Mesendoderm (in vitro differentiated cells): ENCODE results near the gene TP53I13.
A peak's percentile ranks its signal among the peaks of the same experiment; 100 is the strongest.

Source experiments
- DNase-seq: peaks from one replicate; pipeline ENCODE4 v3.0.0; 2013
- H2AK5ac ChIP-seq: 2 replicates; pipeline ENCODE4 v1.6.1; 2013; ENCODE audit warnings: low read length, inconsistent platforms
- H2BK120ac ChIP-seq: 2 replicates; pipeline ENCODE4 v1.6.1; 2013; ENCODE audit warnings: low read depth, mild to moderate bottlenecking, low read length, moderate library complexity, mixed read lengths
- H2BK15ac ChIP-seq: replicated peaks from 2 replicates; pipeline ENCODE4 v1.6.1; 2013; ENCODE audit warnings: low read depth, mild to moderate bottlenecking, moderate library complexity
- H2BK5ac ChIP-seq: 2 replicates; pipeline ENCODE4 v1.6.1; 2013; ENCODE audit warnings: low read length, inconsistent platforms
- H3K18ac ChIP-seq: 2 replicates; pipeline ENCODE4 v1.6.1; 2013; ENCODE audit warnings: mild to moderate bottlenecking, low read length, mixed read lengths
- H3K23ac ChIP-seq: one replicate; pipeline ENCODE4 v1.6.1; 2013; ENCODE audit warnings: low read length
- H3K27ac ChIP-seq: 2 replicates; pipeline ENCODE4 v1.5.1; 2013; ENCODE audit warnings: low read depth, mild to moderate bottlenecking, inconsistent platforms, low read length, moderate library complexity
- H3K27me3 ChIP-seq: 2 replicates; pipeline ENCODE4 v1.6.1; 2013; ENCODE audit warnings: low read length, control low read depth, mild to moderate bottlenecking, inconsistent platforms; ENCODE audit not compliant: insufficient read depth, poor library complexity
- H3K36me3 ChIP-seq: 2 replicates; pipeline ENCODE4 v1.6.1; 2013; ENCODE audit warnings: low read length, inconsistent platforms; ENCODE audit not compliant: control insufficient read depth, insufficient read depth
- H3K4ac ChIP-seq: one replicate; pipeline ENCODE4 v1.6.1; 2013; ENCODE audit warnings: low read depth, mild to moderate bottlenecking, low read length, moderate library complexity
- H3K4me1 ChIP-seq: 2 replicates; pipeline ENCODE4 v1.6.1; 2013; ENCODE audit warnings: low read depth, low read length, inconsistent platforms; ENCODE audit not compliant: control insufficient read depth
- H3K4me2 ChIP-seq: 2 replicates; pipeline ENCODE4 v1.6.1; 2013; ENCODE audit warnings: low read length
- H3K4me3 ChIP-seq: 2 replicates; pipeline ENCODE4 v1.5.1; 2013; ENCODE audit warnings: mild to moderate bottlenecking, low read length
- H3K56ac ChIP-seq: one replicate; pipeline ENCODE4 v1.6.1; 2013; ENCODE audit warnings: low read length
- H3K79me1 ChIP-seq: 2 replicates; pipeline ENCODE4 v1.6.1; 2013; ENCODE audit warnings: low read length, inconsistent platforms
- H3K79me2 ChIP-seq: 2 replicates; pipeline ENCODE4 v1.6.1; 2013; ENCODE audit warnings: mild to moderate bottlenecking, low read length; ENCODE audit not compliant: control insufficient read depth, insufficient read depth
- H3K9ac ChIP-seq: 2 replicates; pipeline ENCODE4 v1.6.1; 2013; ENCODE audit warnings: low read length, inconsistent platforms
- H4K5ac ChIP-seq: one replicate; pipeline ENCODE4 v1.6.1; 2013; ENCODE audit warnings: low read length
- H4K8ac ChIP-seq: one replicate; pipeline ENCODE4 v1.6.1; 2013; ENCODE audit warnings: low read depth, mild to moderate bottlenecking, control low read depth, low read length, moderate library complexity
- WGBS: extraction: QIAGEN DNeasy Blood & Tissue Kit; methylation state at CpG from one replicate; pipeline ENCODE4 v1.1.7; 2013; ENCODE audit warnings: low lambda C conversion rate, missing lambda C conversion rate; ENCODE audit not compliant: insufficient coverage; ENCODE audit errors: extremely low coverage; 5-methylcytosine and 5-hydroxymethylcytosine counted together

The TP53I13 gene

GRCh38 chr17:29582254-29582765 lies 13.8 kb downstream of the TP53I13 start:
- H3K18ac ChIP-seq, result no peak overlapping the region
- H4K5ac ChIP-seq, result no peak overlapping the region
- H3K4me2 ChIP-seq, result no peak overlapping the region
- no peak overlapping the region for H2BK15ac ChIP-seq
- no peak overlapping the region for H4K8ac ChIP-seq
- H2BK120ac ChIP-seq, result no peak overlapping the region
- H3K4me1 ChIP-seq, result peaks cover 10% of the 10 kb centered on the region
- peaks cover 15% of the 10 kb centered on the region for H3K79me1 ChIP-seq
- H2AK5ac ChIP-seq, result no peak overlapping the region
- no peak overlapping the region for H3K23ac ChIP-seq
- no peak for DNase-seq
- H3K4ac ChIP-seq, result no peak overlapping the region
- no peak overlapping the region for H3K9ac ChIP-seq
- H3K79me2 ChIP-seq, result peaks cover 10% of the 10 kb centered on the region
- H3K56ac ChIP-seq, result no peak overlapping the region
- H3K4me3 ChIP-seq, result no peak overlapping the region
- no CpG with 5 or more reads among the region's 10 CpGs for WGBS
- no peak overlapping the region for H3K27ac ChIP-seq
- no peak overlapping the region for H2BK5ac ChIP-seq
- H3K36me3 ChIP-seq, result no peaks in the 10 kb centered on the region
- no peaks in the 10 kb centered on the region for H3K27me3 ChIP-seq

GRCh38 chr17:29582772-29583171 lies 14.3 kb downstream of the TP53I13 start:
- H2BK15ac ChIP-seq, result no peak overlapping the region
- no peak overlapping the region for H3K9ac ChIP-seq
- H2BK120ac ChIP-seq, result no peak overlapping the region
- no peaks in the 10 kb centered on the region for H3K27me3 ChIP-seq
- peaks cover 14% of the 10 kb centered on the region for H3K79me2 ChIP-seq
- WGBS, result no CpG with 5 or more reads among the region's 13 CpGs
- H2AK5ac ChIP-seq, result no peak overlapping the region
- H3K56ac ChIP-seq, result no peak overlapping the region
- H3K23ac ChIP-seq, result no peak overlapping the region
- no peak overlapping the region for H3K4me2 ChIP-seq
- no peak overlapping the region for H4K8ac ChIP-seq
- H3K18ac ChIP-seq, result no peak overlapping the region
- no peak overlapping the region for H4K5ac ChIP-seq
- H3K27ac ChIP-seq, result no peak overlapping the region
- no peak overlapping the region for H2BK5ac ChIP-seq
- no peak overlapping the region for H3K4ac ChIP-seq
- no peak for DNase-seq
- H3K36me3 ChIP-seq, result no peaks in the 10 kb centered on the region
- H3K79me1 ChIP-seq, result peaks cover 17% of the 10 kb centered on the region
- H3K4me3 ChIP-seq, result no peak overlapping the region
- H3K4me1 ChIP-seq, result peaks cover 10% of the 10 kb centered on the region

DNA sequence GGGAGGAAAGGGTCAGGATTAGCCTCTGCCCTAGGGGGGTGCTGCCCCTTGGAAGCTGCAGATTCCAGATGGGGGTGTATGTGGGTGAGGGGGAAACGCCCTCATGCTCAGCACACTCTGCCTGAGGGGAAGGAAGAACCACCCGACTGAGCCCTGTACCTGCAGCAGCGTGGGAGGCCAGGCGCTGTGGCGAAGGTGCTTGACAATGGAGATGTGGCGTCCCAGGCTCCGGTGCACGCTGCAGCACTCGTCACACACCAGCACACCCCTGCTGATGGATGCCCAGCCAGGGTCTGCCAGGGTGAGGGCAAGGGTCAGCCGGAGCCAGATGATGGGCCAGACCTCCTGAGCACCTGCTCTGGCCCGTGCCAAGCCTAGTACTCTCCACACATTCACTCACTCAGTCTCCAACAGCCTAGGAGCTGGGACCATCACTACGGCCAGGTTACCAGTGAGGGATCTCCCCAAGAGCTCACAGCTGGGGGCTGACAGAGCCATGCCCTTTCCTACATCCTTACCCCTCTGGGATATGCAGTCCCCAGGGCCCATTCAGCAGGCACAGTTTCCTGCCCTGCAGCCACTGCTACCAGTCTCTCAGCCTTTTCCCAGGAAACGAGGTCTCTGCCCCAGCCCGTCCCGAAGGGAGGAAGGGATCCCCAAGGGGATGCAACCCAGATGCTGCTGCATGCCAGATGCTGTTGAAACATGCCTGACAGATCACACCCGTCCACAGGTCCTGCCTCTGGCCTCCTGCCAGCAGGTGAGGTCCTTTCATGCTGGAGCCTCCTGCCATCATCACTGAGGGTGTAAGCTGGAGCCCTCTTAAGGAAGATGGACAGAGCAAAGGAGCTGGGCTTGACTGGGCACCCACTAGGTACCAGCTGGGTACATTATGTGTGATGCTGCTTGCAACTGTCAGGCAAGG lies 15.1 kb downstream of the TP53I13 start:
- no peak overlapping the region for H3K4me2 ChIP-seq
- H3K36me3 ChIP-seq, result no peaks in the 10 kb centered on the region

GRCh38 chr17:29584452-29585079 lies 16.1 kb downstream of the TP53I13 start:
- H2BK5ac ChIP-seq, result no peak overlapping the region
- H4K8ac ChIP-seq, result no peak overlapping the region
- peaks cover 17% of the 10 kb centered on the region for H3K79me1 ChIP-seq
- no peak overlapping the region for H4K5ac ChIP-seq
- no peak overlapping the region for H3K56ac ChIP-seq
- no peak overlapping the region for H2BK15ac ChIP-seq
- H3K4me2 ChIP-seq, result no peak overlapping the region
- peak overlapping the region; percentile 4 for H3K9ac ChIP-seq
- H3K36me3 ChIP-seq, result no peaks in the 10 kb centered on the region
- DNase-seq, result no peak
- peaks cover 10% of the 10 kb centered on the region for H3K4me1 ChIP-seq
- H3K23ac ChIP-seq, result no peak overlapping the region
- peaks cover 19% of the 10 kb centered on the region for H3K79me2 ChIP-seq
- no peak overlapping the region for H2BK120ac ChIP-seq
- no peak overlapping the region for H3K4ac ChIP-seq
- H3K27me3 ChIP-seq, result no peaks in the 10 kb centered on the region
- no peak overlapping the region for H3K4me3 ChIP-seq
- no peak overlapping the region for H2AK5ac ChIP-seq
- no CpG with 5 or more reads among the region's 12 CpGs for WGBS
- no peak overlapping the region for H3K18ac ChIP-seq
- no peak overlapping the region for H3K27ac ChIP-seq

More for the DNA sequence above, 15.1 kb downstream of the TP53I13 start:
- Histone ChIP-seq H2BK15ac (no peak overlapping the region), H3K9ac (no peak overlapping the region), H4K5ac (no peak overlapping the region), H3K79me1 (peaks cover 17% of the 10 kb centered on the region), H3K18ac (no peak overlapping the region), H3K4me3 (no peak overlapping the region), H3K4ac (no peak overlapping the region), H2BK5ac (no peak overlapping the region), H4K8ac (no peak overlapping the region), H3K27me3 (no peaks in the 10 kb centered on the region), H3K56ac (no peak overlapping the region), H3K23ac (no peak overlapping the region), H3K79me2 (peaks cover 19% of the 10 kb centered on the region), H2BK120ac (no peak overlapping the region), H3K4me1 (peaks cover 10% of the 10 kb centered on the region), H3K27ac (no peak overlapping the region), H2AK5ac (no peak overlapping the region)
- WGBS, result no CpG with 5 or more reads among the region's 16 CpGs
- no peak for DNase-seq

GRCh38 chr17:29585080-29585751 lies 16.7 kb downstream of the TP53I13 start:
- no peak for DNase-seq
- Histone ChIP-seq H3K79me2 (peaks cover 19% of the 10 kb centered on the region), H2BK5ac (no peak overlapping the region), H3K27ac (no peak overlapping the region), H3K18ac (no peak overlapping the region), H3K23ac (no peak overlapping the region), H3K79me1 (peaks cover 17% of the 10 kb centered on the region), H4K8ac (no peak overlapping the region), H3K56ac (peak overlapping the region; percentile 68), H3K4me2 (no peak overlapping the region), H3K4me3 (no peak overlapping the region), H3K9ac (no peak overlapping the region), H3K4ac (no peak overlapping the region), H4K5ac (no peak overlapping the region), H2BK15ac (no peak overlapping the region), H3K4me1 (peaks cover 11% of the 10 kb centered on the region), H2AK5ac (peak overlapping the region; percentile 87), H3K27me3 (no peaks in the 10 kb centered on the region), H3K36me3 (no peaks in the 10 kb centered on the region), H2BK120ac (no peak overlapping the region)
- WGBS, result no CpG with 5 or more reads among the region's 8 CpGs
